ENCODE data around the gene CCDC136.

The CCDC136 gene

GRCh38 chr7:128791121-128791971 is at the start of gene CCDC136:
Gene CCDC136 (plus strand): TSS chr7:128791968. CDS start chr7:128792412, 444 bp downstream.
- peak; percentile 47 for DNase-seq

GRCh38 chr7:128742206-128742605 is 49.6 kb upstream of the CCDC136 start:
- DNase-seq = peak; percentile 82

- no peak for DNase-seq
Observed at GRCh38 chr7:128743112-128743772, 48.5 kb upstream of the CCDC136 start.

- DNase-seq = no peak
Observed at GRCh38 chr7:128744366-128744905, 47.3 kb upstream of the CCDC136 start.

GRCh38 chr7:128745706-128746105 is 46.1 kb upstream of the CCDC136 start:
- DNase-seq = no peak

- DNase-seq = no peak
Observed at GRCh38 chr7:128747327-128748079, 44.3 kb upstream of the CCDC136 start.

- no peak for DNase-seq
Observed at GRCh38 chr7:128752251-128752650, 39.5 kb upstream of the CCDC136 start.

- DNase-seq = no peak
Observed at GRCh38 chr7:128755075-128755818, 36.5 kb upstream of the CCDC136 start.

- peak; percentile 95 for DNase-seq
Observed at GRCh38 chr7:128755819-128756476, 35.8 kb upstream of the CCDC136 start.

- no peak for DNase-seq
Observed at GRCh38 chr7:128757203-128757602, 34.6 kb upstream of the CCDC136 start.

GRCh38 chr7:128758553-128758952 is 33.2 kb upstream of the CCDC136 start:
- DNase-seq = no peak

GRCh38 chr7:128759242-128759641 is 32.5 kb upstream of the CCDC136 start:
- DNase-seq = no peak

- DNase-seq = no peak
Observed at GRCh38 chr7:128763541-128763940, 28.2 kb upstream of the CCDC136 start.

GRCh38 chr7:128767475-128768110 is 24.2 kb upstream of the CCDC136 start:
- DNase-seq = no peak

- DNase-seq = no peak
Observed at GRCh38 chr7:128770233-128770632, 21.5 kb upstream of the CCDC136 start.

- no peak for DNase-seq
Observed at GRCh38 chr7:128773604-128774003, 18.2 kb upstream of the CCDC136 start.

- no peak for DNase-seq
Observed at GRCh38 chr7:128774029-128774689, 17.6 kb upstream of the CCDC136 start.

- DNase-seq = no peak
Observed at GRCh38 chr7:128774921-128775320, 16.8 kb upstream of the CCDC136 start.

GRCh38 chr7:128775744-128776474 is 15.9 kb upstream of the CCDC136 start, which contains the start of gene OPN1SW:
Gene OPN1SW (minus strand): TSS chr7:128775794. CDS start chr7:128775781, 13 bp downstream.
- DNase-seq = no peak

Measured in HCEC 1CT (cell line).